SH-SY5Y (cell line): Measurements from ENCODE around the gene SQSTM1.

Source experiments
- GATA2 ChIP-seq: IDR thresholded peaks from 2 replicates; pipeline ENCODE4 v1.6.1; 2011; ENCODE audit warnings: mild to moderate bottlenecking, low read depth, low read length
- GATA3 ChIP-seq: IDR thresholded peaks from 2 replicates; pipeline ENCODE4 v1.6.1; 2011; ENCODE audit warnings: low read depth, mild to moderate bottlenecking, low read length, moderate library complexity

DNA sequence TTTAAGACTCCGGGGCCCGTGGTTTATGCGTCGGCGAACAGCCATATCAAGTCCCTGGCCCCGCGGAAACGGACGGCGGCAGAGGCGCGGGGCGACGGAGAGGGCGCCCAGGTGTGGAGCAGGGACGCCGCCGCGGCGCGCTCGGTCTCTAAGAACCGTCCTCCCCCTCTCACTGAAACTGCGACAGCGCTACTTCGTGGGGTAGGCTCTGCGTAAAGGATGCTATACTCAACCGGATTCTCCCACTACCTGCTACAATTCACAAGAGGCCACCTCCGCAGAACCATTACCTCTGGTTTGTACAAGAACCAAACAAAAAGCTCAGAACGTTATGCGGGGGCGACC is 37.5 kb downstream of the SQSTM1 start:
- no peak for TF ChIP-seq GATA2
- no peak for TF ChIP-seq GATA3
